HG03520 (cell line): ENCODE data around the gene PROX2.

Experiments
- ATAC-seq: cut with Tn5 transposase; IDR thresholded peaks from one replicate; pipeline ENCODE4 v1.9.1; 2021; ENCODE audit warnings: mild to moderate bottlenecking, moderate library complexity; ENCODE audit not compliant: unreplicated experiment

The PROX2 gene

DNA sequence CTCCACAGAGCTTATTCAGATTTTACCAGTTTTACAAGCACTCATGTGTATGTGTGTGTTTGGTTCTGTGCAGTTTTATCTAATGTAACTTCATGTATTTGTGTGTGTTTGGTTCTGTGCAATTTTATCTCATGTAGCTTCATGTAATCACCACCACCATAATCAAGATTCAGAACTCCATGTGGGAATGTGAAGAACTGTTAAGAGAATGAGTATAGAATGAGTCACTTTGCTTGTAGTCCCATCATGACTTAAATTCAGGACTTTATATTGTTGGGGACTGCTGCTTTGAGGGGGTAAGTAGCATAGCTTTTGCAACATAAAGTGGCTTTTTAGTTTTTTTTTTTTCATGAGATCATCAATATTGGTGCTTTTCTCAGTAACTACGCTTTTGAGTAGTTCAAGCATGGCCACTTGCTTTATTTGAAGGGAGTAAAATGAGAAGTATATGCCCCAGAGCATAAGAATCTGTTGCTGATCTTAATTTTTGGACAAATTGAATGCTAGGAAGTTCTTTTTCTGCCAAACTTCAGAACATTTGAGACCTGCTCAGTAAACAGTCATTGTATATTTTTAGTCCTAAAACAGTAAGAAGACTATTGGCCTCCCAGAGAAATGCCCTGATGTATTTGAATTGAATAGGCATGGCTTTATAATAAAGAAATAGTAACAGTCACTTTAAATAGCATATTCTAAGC is 28.8 kb downstream of the PROX2 start:
- ATAC-seq, result no peak

DNA sequence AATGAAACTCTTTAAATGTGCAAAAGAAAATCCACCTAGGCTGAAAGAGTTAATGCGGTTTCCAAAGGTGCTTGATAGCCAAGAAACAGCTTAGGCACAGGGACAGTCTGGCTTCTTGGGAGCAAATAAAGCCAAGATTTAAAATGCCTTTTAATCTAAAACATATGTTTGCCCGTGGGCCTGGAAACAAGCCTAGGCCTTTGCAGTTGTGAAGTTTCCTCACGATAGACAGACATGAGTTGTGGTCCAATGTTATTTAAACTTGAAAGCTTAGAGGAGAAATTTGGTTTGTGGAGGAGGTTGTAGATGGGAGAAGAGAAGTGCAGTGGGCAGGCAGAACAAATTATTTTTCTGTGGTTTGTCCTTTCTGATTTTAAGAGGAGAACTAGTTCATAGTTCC is 29.8 kb downstream of the PROX2 start:
- ATAC-seq, result no peak

DNA sequence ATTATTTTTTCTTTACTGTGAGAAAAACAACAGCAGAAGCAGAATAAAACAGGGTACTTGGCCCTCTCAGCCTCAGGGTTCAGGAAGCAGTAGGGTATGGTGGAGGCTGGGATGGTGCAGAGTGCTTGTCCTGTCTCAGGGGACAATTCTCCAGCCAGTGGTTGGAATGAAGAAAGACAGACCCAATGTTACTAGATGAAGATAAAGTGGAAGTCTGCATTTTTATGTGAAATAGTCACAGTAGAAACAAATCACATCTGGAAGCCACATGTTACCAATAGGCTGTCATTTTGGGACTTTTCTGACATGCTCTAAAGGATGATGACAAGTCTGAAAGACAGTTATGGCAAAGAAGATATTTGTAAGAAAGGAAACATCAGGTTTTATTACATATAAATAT is 32.3 kb downstream of the PROX2 start:
- ATAC-seq, result no peak

DNA sequence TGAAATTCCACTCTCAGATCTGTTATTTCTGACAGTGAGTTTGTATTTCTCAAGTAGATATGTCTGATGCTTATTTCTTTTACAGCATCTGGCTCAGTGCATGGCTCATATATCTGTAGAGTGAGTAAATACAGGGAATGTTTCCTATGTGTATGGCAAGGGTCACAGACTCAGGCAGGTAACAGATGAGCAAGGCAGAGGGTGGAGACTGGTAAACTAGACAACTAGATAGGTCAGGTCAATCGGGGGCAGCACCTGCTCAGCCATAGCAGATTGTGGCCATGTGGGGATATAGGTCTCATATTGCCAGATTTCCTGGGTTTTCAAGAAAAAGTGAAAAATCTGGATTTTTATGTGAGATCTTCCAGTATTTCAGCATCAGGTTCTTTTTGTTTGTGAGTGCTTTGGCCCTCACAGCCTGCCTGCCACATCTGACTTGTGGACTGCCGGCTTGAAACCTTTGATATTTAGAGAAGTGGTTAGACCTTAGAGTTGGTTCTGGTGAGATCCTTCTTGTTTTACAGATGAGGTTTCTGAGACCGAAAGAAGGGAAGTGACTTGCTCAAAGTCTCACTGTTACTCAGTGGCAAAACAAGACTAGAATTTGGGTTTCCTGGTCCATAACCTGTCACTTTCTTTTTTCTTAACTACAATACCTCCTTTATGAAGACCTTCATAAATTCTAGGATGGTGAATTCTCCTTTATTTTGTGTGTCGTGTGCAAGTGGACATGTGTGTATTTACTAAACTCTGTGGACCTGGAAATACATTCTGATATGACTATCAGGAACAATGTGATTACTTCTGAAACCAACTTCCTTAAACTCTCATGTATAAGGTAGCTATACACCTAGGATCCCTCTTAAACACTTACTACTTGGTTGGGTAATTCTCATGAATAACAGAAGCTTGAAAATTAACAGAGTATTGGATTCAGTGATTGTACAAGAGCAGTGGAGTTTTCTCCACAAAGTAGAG is 34.4 kb downstream of the PROX2 start:
- ATAC-seq, result peak; percentile 73

DNA sequence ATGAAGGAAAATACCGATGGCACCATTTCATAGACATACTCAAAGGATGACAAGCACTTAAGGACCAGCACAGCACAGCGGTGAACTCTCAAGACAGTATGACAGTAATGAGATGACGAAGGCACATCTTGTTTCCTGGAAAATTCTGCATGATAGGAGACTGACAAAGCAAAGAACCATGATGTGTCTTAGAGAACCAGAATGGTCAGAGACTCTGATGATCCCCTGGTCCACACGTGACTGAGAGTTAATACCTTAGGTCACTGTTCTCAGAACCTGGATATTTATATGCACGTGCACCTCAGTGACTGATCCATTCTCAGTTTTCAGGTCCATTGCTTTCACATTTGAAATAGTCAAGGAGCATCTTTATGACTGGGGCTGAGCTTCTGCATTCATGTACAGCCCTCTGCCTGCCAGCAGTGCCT is 35.3 kb downstream of the PROX2 start:
- peak; percentile 45 for ATAC-seq

DNA sequence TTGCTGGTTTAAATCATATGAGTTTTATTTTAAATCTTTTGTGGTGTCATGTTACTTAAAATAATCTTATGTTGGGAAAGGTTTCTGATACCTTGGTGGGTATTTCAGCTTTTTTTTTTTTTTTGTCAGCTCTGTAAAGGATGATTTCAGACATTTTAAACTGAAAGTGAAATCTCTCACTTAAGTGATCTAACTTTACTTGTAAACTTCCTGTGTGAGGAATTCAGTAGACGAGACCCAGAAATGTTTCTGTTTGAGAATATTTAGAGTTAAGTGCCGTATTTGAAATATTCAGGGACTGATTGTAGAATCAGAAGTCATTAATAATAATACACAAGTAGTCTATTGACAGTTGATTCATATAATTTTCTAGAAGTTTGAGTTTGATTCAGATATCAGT is 37.8 kb downstream of the PROX2 start:
- no peak for ATAC-seq

DNA sequence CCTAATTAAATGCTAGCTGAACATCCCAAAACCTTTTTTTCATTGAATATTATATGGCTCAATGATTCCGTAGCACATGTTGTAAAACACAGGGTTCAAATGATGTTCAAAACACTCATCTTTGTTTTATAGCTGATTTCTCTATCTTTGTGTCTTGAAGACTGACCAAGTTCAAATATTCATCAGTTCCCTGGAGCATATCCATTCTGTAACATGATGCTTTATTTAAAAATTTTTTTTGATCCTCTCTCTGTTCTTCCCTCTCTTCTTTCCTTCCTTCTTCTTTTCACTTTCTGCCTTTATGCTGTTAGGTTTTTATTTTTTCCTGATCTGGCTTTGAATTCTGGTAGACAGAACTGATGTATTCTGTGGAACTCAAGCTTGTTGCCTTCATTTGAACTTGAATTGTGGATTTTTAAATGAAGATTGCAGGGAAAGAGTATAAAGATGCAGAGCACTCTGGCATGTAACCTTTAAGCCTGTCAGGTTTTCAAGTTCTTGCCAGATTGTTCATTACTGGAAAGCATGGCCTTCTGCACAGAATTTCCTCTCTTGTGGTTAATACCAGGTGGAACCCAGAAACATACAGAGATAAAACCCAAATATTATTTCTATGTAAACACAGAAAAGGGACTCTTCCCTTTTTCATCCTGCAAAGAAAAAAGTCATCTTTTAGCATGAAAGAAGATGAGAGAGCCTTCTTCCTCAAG is 39.5 kb downstream of the PROX2 start:
- no peak for ATAC-seq

DNA sequence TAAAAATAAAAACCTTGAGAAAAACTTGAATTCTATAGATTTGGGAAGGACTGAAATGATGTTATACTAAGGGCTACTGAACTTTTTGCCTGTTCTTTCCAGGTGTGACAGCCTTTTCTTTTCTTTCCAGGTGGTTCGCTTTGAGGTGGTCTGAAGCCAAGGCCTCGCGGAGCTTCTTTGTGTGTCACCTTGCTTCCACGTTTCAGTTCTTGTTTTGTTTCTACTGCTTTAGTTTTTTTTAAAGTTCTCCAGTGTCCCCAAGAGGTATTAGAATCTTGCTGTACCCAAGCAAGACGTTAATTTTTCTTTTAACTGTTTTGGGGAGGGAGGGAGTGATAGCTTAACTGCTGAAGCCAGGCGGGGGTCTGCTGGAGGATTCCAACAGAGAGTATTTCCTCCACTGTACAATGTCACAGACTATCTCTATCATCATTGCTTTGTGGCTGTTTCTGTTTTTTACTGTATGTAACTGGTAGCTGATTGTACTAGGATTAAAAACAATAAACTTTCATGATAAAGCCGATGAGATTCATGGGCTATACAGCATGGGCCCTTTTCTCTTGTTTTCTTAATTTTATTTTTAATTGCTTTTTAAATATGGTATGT is 40.2 kb downstream of the PROX2 start:
- ATAC-seq, result no peak

DNA sequence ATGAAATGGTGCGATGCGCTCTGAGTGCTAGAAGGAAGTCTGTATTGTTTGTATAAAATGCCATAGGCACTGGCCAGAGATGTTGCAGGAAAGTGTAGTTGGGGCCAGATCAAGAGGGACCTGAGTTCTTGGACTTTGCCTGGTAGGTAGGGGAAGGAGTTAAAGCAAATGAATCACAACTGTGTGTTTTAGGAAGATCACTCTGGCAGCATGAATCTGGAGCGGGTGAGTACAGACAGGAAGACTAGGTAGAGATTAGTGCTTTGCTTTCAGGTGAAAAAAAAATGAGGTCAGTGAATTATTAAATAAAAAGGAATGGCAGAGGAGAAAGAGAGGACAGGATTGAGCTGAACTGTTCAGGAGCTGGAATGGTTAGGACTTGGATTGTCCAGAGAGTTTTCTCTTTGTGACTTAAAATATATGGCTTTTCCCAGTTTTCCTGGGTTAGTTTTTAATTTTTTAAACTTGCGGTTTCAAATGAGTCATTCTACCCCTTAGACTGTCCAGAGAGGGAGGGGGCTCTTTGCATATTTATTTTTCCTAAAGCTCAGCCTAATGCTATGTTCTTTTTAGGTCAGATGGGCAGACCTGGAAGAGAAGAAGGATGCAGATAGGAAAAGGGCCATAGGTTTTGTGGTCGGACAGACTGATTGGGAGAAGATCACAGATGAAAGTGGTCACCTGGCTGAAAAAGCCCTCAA is 41.1 kb downstream of the PROX2 start:
- no peak for ATAC-seq

DNA sequence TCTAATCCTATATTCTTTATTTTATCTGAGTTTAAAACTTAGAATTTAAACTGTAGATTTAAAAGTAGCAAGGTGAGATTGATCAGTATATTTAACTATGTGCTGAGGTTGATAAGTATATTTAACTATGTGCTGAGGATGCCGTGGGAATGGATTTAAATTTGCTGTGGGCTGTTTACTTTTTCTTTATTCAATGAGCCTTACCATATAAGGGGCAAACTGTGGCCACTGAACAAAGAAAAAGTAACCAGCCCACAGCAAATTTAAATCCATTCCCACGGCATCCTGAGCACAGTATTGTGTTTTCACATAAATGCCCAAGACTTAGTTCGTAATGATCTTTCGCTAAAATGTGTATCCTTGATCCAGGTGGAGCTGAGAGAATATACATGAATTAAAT is 43.1 kb downstream of the PROX2 start:
- ATAC-seq, result no peak

DNA sequence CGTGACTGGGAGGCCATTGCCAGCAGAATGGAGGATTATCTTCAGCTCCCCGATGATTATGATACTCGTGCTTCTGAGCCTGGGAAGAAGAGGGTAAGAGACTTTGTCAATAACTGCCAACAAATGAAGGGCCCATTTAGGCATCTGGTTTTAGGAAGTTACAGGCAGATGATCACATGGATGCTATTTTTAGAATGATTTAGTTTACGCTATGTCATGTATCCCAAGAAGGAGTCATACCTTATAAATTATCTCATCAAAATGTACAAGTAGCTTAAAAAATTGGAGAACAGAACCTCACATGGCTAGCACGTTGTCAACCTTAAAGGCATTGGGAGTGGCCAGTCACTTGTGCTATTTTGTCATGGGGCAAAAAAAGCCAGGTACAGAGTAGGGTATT is 46.7 kb downstream of the PROX2 start:
- no peak for ATAC-seq

DNA sequence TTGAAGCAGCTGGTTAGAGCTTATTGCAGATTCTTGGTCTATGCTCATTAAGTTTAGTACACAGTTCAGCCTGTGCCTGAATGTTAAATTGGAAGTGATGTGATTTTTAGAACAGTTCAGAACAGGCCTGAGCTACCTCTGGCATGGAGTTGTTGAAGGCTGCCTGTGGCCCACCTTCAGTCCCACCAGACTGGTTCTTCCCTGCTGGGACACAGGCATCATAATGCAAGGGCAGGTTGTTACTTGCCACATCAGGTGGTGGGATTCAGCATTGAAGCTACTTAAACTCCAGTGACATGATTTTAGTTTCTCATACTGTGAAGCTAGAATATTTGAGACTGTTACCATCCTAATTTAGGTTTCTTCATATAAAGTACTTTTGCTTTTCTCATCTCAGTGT is 49.4 kb downstream of the PROX2 start:
- no peak for ATAC-seq
